ENCODE results near the gene SORL1.
A peak's percentile ranks its signal among the peaks of the same experiment; 100 is the strongest.

Gene SORL1

DNA sequence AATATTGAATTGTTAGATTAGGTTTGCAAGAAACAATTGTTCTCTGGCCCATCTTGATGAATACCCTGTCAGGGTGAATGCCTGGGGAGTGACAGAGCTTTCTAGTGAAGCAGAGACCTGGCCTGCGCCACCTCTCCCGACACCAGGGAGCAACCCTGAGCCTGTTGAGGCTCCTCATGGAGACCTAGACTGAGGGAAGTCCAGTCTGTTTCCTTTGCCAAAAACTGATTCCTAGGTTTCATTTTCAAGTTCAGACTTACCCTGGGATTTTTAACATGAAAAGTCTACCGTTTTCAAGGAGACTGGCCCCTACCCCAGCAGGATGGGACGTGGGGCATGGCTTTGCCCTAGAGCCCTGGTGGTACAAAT is 174.4 kb downstream of the SORL1 start:
- TF ChIP-seq RAD21 (IDR thresholded peaks at IDR 0.05; ENCODE audit: low read depth), result no peak
- no peak for TF ChIP-seq NFIC (IDR thresholded peaks at IDR 0.05)
- TF ChIP-seq EP300 (IDR thresholded peaks at IDR 0.05; ENCODE audit: borderline replicate concordance), result no peak
- TF ChIP-seq, protein P1, sequence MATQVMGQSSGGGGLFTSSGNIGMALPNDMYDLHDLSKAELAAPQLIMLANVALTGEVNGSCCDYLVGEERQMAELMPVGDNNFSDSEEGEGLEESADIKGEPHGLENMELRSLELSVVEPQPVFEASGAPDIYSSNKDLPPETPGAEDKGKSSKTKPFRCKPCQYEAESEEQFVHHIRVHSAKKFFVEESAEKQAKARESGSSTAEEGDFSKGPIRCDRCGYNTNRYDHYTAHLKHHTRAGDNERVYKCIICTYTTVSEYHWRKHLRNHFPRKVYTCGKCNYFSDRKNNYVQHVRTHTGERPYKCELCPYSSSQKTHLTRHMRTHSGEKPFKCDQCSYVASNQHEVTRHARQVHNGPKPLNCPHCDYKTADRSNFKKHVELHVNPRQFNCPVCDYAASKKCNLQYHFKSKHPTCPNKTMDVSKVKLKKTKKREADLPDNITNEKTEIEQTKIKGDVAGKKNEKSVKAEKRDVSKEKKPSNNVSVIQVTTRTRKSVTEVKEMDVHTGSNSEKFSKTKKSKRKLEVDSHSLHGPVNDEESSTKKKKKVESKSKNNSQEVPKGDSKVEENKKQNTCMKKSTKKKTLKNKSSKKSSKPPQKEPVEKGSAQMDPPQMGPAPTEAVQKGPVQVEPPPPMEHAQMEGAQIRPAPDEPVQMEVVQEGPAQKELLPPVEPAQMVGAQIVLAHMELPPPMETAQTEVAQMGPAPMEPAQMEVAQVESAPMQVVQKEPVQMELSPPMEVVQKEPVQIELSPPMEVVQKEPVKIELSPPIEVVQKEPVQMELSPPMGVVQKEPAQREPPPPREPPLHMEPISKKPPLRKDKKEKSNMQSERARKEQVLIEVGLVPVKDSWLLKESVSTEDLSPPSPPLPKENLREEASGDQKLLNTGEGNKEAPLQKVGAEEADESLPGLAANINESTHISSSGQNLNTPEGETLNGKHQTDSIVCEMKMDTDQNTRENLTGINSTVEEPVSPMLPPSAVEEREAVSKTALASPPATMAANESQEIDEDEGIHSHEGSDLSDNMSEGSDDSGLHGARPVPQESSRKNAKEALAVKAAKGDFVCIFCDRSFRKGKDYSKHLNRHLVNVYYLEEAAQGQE (IDR thresholded peaks at IDR 0.05; ENCODE audit: low read depth), result no peak
- no peak for TF ChIP-seq TCF12 (IDR thresholded peaks at IDR 0.05; ENCODE audit: low read depth)
- TF ChIP-seq, protein P2, sequence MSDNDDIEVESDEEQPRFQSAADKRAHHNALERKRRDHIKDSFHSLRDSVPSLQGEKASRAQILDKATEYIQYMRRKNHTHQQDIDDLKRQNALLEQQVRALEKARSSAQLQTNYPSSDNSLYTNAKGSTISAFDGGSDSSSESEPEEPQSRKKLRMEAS (IDR thresholded peaks at IDR 0.05), result no peak
- TF ChIP-seq CREB1 (IDR thresholded peaks at IDR 0.05; ENCODE audit: low read depth), result no peak
- TF ChIP-seq FOXM1 (IDR thresholded peaks at IDR 0.05; ENCODE audit: borderline replicate concordance, low read depth), result no peak
- TF ChIP-seq EGR1 (IDR thresholded peaks at IDR 0.05), result no peak
- no peak for TF ChIP-seq TAF1 (IDR thresholded peaks at IDR 0.05; ENCODE audit: low read depth)
- TF ChIP-seq TEAD4 (IDR thresholded peaks at IDR 0.05), result no peak
- TF ChIP-seq USF1 (IDR thresholded peaks at IDR 0.05), result no peak
- TF ChIP-seq ZBTB7A (IDR thresholded peaks at IDR 0.05; ENCODE audit: low read depth), result no peak
- no peak for TF ChIP-seq CEBPB (IDR thresholded peaks at IDR 0.05)
- TF ChIP-seq YY1 (IDR thresholded peaks at IDR 0.05; ENCODE audit: low read depth), result no peak

- TF ChIP-seq USF1 (IDR thresholded peaks at IDR 0.05) (no peak), EP300 (IDR thresholded peaks at IDR 0.05; ENCODE audit: borderline replicate concordance) (no peak), CREB1 (IDR thresholded peaks at IDR 0.05; ENCODE audit: low read depth) (no peak)
These were observed 174.9 kb downstream of the SORL1 start for GRCh38 chr11:121626980-121627379.

DNA sequence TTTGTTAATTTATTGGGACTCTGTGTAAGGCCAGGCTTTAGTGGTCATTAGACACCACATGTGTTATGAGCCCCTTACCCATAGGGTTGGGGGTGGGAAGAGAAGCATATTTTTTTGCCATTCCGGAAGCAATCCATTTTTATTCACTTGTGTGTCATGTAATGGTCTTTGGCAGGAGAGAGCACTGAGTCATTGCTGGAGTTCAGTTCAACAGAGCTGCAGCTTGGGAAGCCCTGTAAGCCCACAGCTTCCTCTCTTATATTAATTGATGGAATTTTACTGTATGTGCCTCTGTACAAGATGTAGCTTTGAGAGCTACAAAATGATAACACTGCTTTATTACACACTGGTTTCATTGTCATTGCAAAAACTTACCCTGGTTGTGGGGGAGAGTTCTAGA is 177.9 kb downstream of the SORL1 start:
- TF ChIP-seq NFIC (IDR thresholded peaks at IDR 0.05), result no peak

DNA sequence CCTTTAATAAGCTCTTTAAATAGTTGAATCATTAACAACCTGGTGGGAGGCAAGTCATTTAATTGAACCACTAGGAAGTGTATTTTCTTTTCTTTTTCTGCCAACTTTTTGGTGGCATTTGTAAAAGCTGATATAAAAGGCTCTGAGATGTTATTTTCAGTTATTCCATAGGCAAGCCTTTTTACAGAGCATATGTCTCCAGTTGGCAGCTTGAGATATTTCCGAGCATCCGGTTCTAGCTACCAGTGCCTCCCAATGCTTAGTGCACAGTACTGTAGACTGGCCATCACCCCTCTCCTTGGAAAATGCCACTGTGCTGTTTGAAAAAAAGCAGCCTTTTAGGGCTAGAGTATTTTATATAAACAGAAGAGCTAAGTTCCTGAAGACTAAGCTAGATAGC is 179.3 kb downstream of the SORL1 start:
- TF ChIP-seq, protein P2 (IDR thresholded peaks at IDR 0.05), result no peak
- TF ChIP-seq ZBTB7A (IDR thresholded peaks at IDR 0.05; ENCODE audit: low read depth) (no peak), RAD21 (IDR thresholded peaks at IDR 0.05; ENCODE audit: low read depth) (no peak), TEAD4 (IDR thresholded peaks at IDR 0.05) (no peak), YY1 (IDR thresholded peaks at IDR 0.05; ENCODE audit: low read depth) (no peak)

DNA sequence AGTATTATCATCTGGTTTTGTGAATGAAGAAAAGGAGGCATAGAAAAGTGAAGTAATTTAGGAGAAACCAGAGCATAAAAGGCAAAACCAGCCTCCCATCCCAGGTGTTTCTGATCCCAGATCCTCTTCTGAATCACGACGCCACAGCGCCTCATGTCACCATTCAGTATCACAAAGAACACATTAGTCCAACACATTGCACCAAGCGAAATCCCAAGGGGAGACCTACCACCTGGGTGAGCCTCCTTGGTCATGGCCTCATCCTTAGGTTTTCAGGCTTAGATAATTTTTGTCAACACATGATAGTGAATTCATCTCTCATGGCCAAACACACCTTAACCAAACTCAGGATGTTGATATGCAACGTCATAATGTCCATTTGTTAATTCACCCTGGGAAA is 182.2 kb downstream of the SORL1 start:
- TF ChIP-seq TEAD4 (IDR thresholded peaks at IDR 0.05) (no peak), RAD21 (IDR thresholded peaks at IDR 0.05; ENCODE audit: low read depth) (no peak), USF1 (IDR thresholded peaks at IDR 0.05) (no peak)

DNA sequence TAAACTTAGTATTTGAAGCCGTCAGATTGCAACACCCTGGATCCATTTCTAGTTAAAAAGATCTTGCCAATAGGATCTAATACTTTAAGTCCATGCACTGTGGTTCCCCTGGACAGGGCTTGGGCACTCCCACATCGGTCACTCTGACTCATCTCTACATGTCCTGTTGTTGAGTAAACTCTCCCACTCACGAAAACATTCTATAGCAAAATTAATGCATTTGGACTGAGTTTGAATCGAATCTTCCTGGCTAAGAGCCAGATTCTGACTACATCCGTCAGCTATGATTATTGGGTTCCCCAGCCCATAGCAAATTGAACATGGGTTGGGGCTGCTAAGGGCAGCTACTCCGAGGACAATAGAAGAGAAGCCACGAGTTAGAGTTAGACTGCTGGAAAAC is 182.8 kb downstream of the SORL1 start:
- TF ChIP-seq CEBPB (IDR thresholded peaks at IDR 0.05) (no peak), NFIC (IDR thresholded peaks at IDR 0.05) (peak; percentile 49; the same call in 1 of the 2 replicates)

DNA sequence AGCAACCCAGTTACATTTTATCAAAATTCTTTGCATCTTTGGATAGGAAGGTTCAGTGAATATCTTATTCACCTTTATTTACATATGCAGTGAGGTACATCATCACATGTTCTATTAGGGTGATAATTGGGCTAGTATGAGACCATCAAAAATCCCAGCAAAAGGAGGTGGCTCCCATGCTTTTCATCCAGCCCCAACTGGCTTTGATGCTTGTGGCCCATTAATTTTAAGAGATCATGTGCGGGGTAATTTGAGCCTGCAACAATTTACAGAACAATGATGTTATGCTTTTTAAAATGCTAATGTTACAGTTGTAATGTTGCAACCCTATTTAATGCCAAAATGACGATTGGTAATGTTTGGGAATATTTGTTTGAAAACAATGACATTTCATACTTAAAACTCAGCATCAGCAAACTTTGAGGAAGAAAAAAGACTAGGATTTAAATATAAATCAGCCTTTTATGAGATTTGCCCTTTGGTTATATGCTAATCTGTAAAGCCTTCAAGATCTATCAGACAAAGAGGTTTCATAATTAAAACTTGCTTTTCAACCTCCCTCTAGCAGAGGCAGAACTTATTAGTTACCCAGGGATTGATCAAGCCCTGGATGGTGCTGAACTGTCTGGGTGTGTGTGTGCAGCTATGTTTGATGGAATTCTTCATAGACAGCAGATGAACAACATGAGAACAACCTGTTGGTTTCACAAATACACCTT is 184.1 kb downstream of the SORL1 start:
- no peak for TF ChIP-seq TAF1 (IDR thresholded peaks at IDR 0.05; ENCODE audit: low read depth)
- TF ChIP-seq, protein P2 (IDR thresholded peaks at IDR 0.05), result no peak
- TF ChIP-seq CEBPB (IDR thresholded peaks at IDR 0.05), result peak; percentile 11; the same call in 1 of the 2 replicates

DNA sequence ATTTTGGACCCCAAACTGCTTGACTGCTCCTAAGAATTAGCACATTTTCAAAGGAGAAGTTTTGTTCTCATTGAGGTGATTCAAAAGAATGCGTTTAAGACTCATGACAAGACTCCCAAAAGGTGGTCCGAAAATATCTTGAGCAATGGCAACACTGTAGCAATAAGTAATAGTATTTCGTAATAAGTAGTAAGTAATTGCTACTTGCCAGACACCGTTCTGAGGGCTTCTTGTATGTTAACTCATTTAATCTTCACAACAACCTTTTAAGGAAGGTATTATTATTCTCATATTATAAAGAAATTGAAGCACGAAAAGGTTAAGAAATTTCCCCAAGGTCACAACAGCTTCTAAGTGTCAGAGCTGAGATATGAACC is 184.7 kb downstream of the SORL1 start:
- TF ChIP-seq YY1 (IDR thresholded peaks at IDR 0.05; ENCODE audit: low read depth) (no peak), NFIC (IDR thresholded peaks at IDR 0.05) (no peak), ZBTB7A (IDR thresholded peaks at IDR 0.05; ENCODE audit: low read depth) (no peak), RAD21 (IDR thresholded peaks at IDR 0.05; ENCODE audit: low read depth) (no peak), TEAD4 (IDR thresholded peaks at IDR 0.05) (no peak), CREB1 (IDR thresholded peaks at IDR 0.05; ENCODE audit: low read depth) (no peak), FOXM1 (IDR thresholded peaks at IDR 0.05; ENCODE audit: borderline replicate concordance, low read depth) (no peak), TAF1 (IDR thresholded peaks at IDR 0.05; ENCODE audit: low read depth) (no peak), USF1 (IDR thresholded peaks at IDR 0.05) (no peak)
- TF ChIP-seq, protein P2 (IDR thresholded peaks at IDR 0.05), result no peak
